Activated CD4-positive, alpha-beta T cell treated with anti-CD3 and anti-CD28 coated beads for 36 hours (primary cell): ENCODE results near the gene SPPL2A. TPM values are rescaled to one million over a fixed set of nuclear protein-coding genes. Genes with fewer than 3 reads are reported as not detected.

ENCODE experiments used
- ATAC-seq: fragments of 200-7000 bp; cut with Tn5 transposase; one replicate; pipeline ENCODE4 v1.10.0; 2021; ENCODE audit warnings: mild to moderate bottlenecking, moderate library complexity
- CTCF ChIA-PET: fragments of 350-600 bp; sonication (Branson Sonifier 250); formaldehyde crosslinking; loops from one replicate; lab custom pipeline; 2021; ENCODE audit warnings: antibody characterized with exemption; lab: Charles Lee
- POLR2A ChIA-PET: fragments of 350-600 bp; sonication (Branson Sonifier 250); formaldehyde crosslinking; loops from one replicate; lab custom pipeline; 2021; ENCODE audit warnings: antibody characterized with exemption, inconsistent platforms; lab: Charles Lee
- DNase-seq: peaks from one replicate; pipeline ENCODE4 v3.0.0-alpha.2; 2020
- H3K27ac Mint-ChIP-seq: one replicate; pipeline ENCODE4 v1.8.0; 2021; ENCODE audit warnings: mixed read lengths
- H3K27me3 Mint-ChIP-seq: one replicate; pipeline ENCODE4 v1.8.0; 2021; ENCODE audit warnings: mixed read lengths
- H3K36me3 Mint-ChIP-seq: one replicate; pipeline ENCODE4 v1.8.0; 2021; ENCODE audit warnings: low read depth, mixed read lengths
- H3K4me1 Mint-ChIP-seq: one replicate; pipeline ENCODE4 v1.8.0; 2021; ENCODE audit warnings: mixed read lengths
- H3K4me3 Mint-ChIP-seq: one replicate; pipeline ENCODE4 v1.8.0; 2021; ENCODE audit warnings: mild to moderate bottlenecking, moderate library complexity, mixed read lengths
- H3K9me3 Mint-ChIP-seq: one replicate; pipeline ENCODE4 v1.8.0; 2021; ENCODE audit warnings: low read depth, mixed read lengths
- intact Hi-C, 2 experiments: fragments of 100-400 bp; cut with DNase I in 1 of 2; cut with micrococcal nuclease in 1 of 2; formaldehyde crosslinking; loops; one replicate each; pipeline versions ENCODE4 v1.14.2 to v1.15.1; 2022 to 2024; cut with DNase I, micrococcal nuclease
- total RNA-seq, 2 experiments: library from RNA; stranded (reverse); gene quantifications; one replicate each; pipeline ENCODE4 v1.2.3, GENCODE V29; 2021

SPPL2A gene
- total RNA-seq, 2 experiments from 2014 or later, result 53.1 to 66.1 TPM

GRCh38 chr15:50764461-50765194 is 878 bp downstream of the SPPL2A start:
- peak; percentile 59 for DNase-seq
- peaks cover 57% of the 10 kb centered on the region for H3K4me1 Mint-ChIP-seq
- intact Hi-C loops, result loop anchor here (1.0 to 10.0 kb wide), 16 partner anchors 78 to 1254 kb away; partner anchors contain the start of genes TRPM7 (in 2 of the 2), DTWD1 (in 1 of the 2), FAM227B (in 1 of the 2) and GABPB1 (in 1 of the 2)
- ChIA-PET POLR2A (interaction anchor here (0.5 to 1.8 kb wide), 9 partner anchors 15 to 1191 kb away, joined by 3 to 10 read pairs (median 5); partner anchors contain the start of gene TRPM7), CTCF (interaction anchor here (0.6 to 2.7 kb wide), 6 partner anchors 12 to 143 kb away, joined by 3 to 7 read pairs (median 4); no protein-coding TSS in a partner anchor)
- H3K27ac Mint-ChIP-seq, result peak overlapping the region; percentile 99
- ATAC-seq, result peak; percentile 38
- H3K36me3 Mint-ChIP-seq, result peaks cover 25% of the 10 kb centered on the region
- no peaks in the 10 kb centered on the region for H3K27me3 Mint-ChIP-seq
- H3K4me3 Mint-ChIP-seq, result peak overlapping the region; percentile 82
- no peaks in the 10 kb centered on the region for H3K9me3 Mint-ChIP-seq

- ChIA-PET POLR2A (no interaction called here), CTCF (no interaction called here)
- Mint-ChIP-seq H3K9me3 (no peaks in the 10 kb centered on the region), H3K36me3 (peaks cover 27% of the 10 kb centered on the region), H3K4me1 (peaks cover 46% of the 10 kb centered on the region), H3K27me3 (no peaks in the 10 kb centered on the region), H3K27ac (no peak overlapping the region), H3K4me3 (no peak overlapping the region)
- intact Hi-C loops, result no loop called here
- DNase-seq (no peak), ATAC-seq (peak; percentile 40)
Measured at GRCh38 chr15:50758712-50759205, 6.7 kb downstream of the SPPL2A start.

GRCh38 chr15:50753463-50753862 is 12.0 kb downstream of the SPPL2A start:
- ChIA-PET CTCF (interaction anchor here (0.5 to 0.8 kb wide), 3 partner anchors 9 to 139 kb away, joined by 3 to 4 read pairs (median 3); no protein-coding TSS in a partner anchor), POLR2A (interaction anchor here (0.6 kb wide), 1 partner anchor 26 kb away, joined by 3 read pairs; no protein-coding TSS in a partner anchor)
- ATAC-seq (no peak), DNase-seq (no peak)
- no peaks in the 10 kb centered on the region for H3K27me3 Mint-ChIP-seq
- H3K4me3 Mint-ChIP-seq, result no peak overlapping the region
- no peak overlapping the region for H3K27ac Mint-ChIP-seq
- peaks cover 29% of the 10 kb centered on the region for H3K4me1 Mint-ChIP-seq
- peaks cover 13% of the 10 kb centered on the region for H3K36me3 Mint-ChIP-seq
- no peaks in the 10 kb centered on the region for H3K9me3 Mint-ChIP-seq
- intact Hi-C loops, result no loop called here

GRCh38 chr15:50751394-50751793 is 14.1 kb downstream of the SPPL2A start:
- H3K27me3 Mint-ChIP-seq, result no peaks in the 10 kb centered on the region
- ATAC-seq (peak; percentile 72), DNase-seq (no peak)
- no peak overlapping the region for H3K27ac Mint-ChIP-seq
- H3K9me3 Mint-ChIP-seq, result no peaks in the 10 kb centered on the region
- H3K4me1 Mint-ChIP-seq, result peaks cover 20% of the 10 kb centered on the region
- CTCF ChIA-PET, result no interaction called here
- H3K4me3 Mint-ChIP-seq, result no peak overlapping the region
- POLR2A ChIA-PET, result interaction anchor here (0.5 kb wide), 1 partner anchor 39 kb away, joined by 3 read pairs; no protein-coding TSS in a partner anchor
- peaks cover 16% of the 10 kb centered on the region for H3K36me3 Mint-ChIP-seq
- intact Hi-C loops, result no loop called here

- CTCF ChIA-PET, result interaction anchor here (0.6 kb wide), 1 partner anchor 30 kb away, joined by 3 read pairs; no protein-coding TSS in a partner anchor
- H3K27ac Mint-ChIP-seq, result no peak overlapping the region
- H3K9me3 Mint-ChIP-seq, result no peaks in the 10 kb centered on the region
- intact Hi-C loops, result no loop called here
- no peak overlapping the region for H3K4me3 Mint-ChIP-seq
- POLR2A ChIA-PET, result interaction anchor here (1.0 kb wide), 1 partner anchor 14 kb away, joined by 3 read pairs; no protein-coding TSS in a partner anchor
- H3K4me1 Mint-ChIP-seq, result peaks cover 19% of the 10 kb centered on the region
- ATAC-seq (no peak), DNase-seq (no peak)
- no peaks in the 10 kb centered on the region for H3K27me3 Mint-ChIP-seq
- H3K36me3 Mint-ChIP-seq, result peaks cover 18% of the 10 kb centered on the region
Measured at GRCh38 chr15:50750227-50750705, 15.2 kb downstream of the SPPL2A start.

- H3K36me3 Mint-ChIP-seq, result peaks cover 19% of the 10 kb centered on the region
- ChIA-PET CTCF (interaction anchor here (0.6 kb wide), 1 partner anchor 126 kb away, joined by 3 read pairs; no protein-coding TSS in a partner anchor), POLR2A (no interaction called here)
- peaks cover 13% of the 10 kb centered on the region for H3K4me1 Mint-ChIP-seq
- no peak for ATAC-seq
- intact Hi-C loops, result no loop called here
- H3K27ac Mint-ChIP-seq, result no peak overlapping the region
- no peaks in the 10 kb centered on the region for H3K27me3 Mint-ChIP-seq
- H3K4me3 Mint-ChIP-seq, result no peak overlapping the region
- no peak for DNase-seq
- H3K9me3 Mint-ChIP-seq, result no peaks in the 10 kb centered on the region
Measured at GRCh38 chr15:50747523-50747922, 18.0 kb downstream of the SPPL2A start.

GRCh38 chr15:50744601-50745000 is 20.9 kb downstream of the SPPL2A start:
- POLR2A ChIA-PET, result no interaction called here
- H3K27me3 Mint-ChIP-seq, result no peaks in the 10 kb centered on the region
- no peaks in the 10 kb centered on the region for H3K4me1 Mint-ChIP-seq
- H3K27ac Mint-ChIP-seq, result no peak overlapping the region
- no peak for ATAC-seq
- no peaks in the 10 kb centered on the region for H3K9me3 Mint-ChIP-seq
- peaks cover 29% of the 10 kb centered on the region for H3K36me3 Mint-ChIP-seq
- intact Hi-C loops, result no loop called here
- CTCF ChIA-PET, result interaction anchor here (0.6 to 0.8 kb wide), 2 partner anchors 18 to 200 kb away, joined by 3 read pairs; no protein-coding TSS in a partner anchor
- DNase-seq, result no peak
- no peak overlapping the region for H3K4me3 Mint-ChIP-seq

GRCh38 chr15:50740955-50741354 is 24.6 kb downstream of the SPPL2A start:
- DNase-seq, result no peak
- Mint-ChIP-seq H3K4me1 (no peaks in the 10 kb centered on the region), H3K4me3 (no peak overlapping the region), H3K27me3 (no peaks in the 10 kb centered on the region), H3K9me3 (no peaks in the 10 kb centered on the region), H3K27ac (no peak overlapping the region), H3K36me3 (peaks cover 26% of the 10 kb centered on the region)
- ChIA-PET CTCF (no interaction called here), POLR2A (interaction anchor here (0.6 kb wide), 1 partner anchor 880 kb away, joined by 4 read pairs; no protein-coding TSS in a partner anchor)
- intact Hi-C loops, result no loop called here
- no peak for ATAC-seq

- H3K36me3 Mint-ChIP-seq, result peaks cover 43% of the 10 kb centered on the region
- no peaks in the 10 kb centered on the region for H3K4me1 Mint-ChIP-seq
- H3K27me3 Mint-ChIP-seq, result no peaks in the 10 kb centered on the region
- no peak for DNase-seq
- intact Hi-C loops, result loop anchor here in 1 of 2 experiments (10.0 kb wide), 1 partner anchor 252 kb away; no protein-coding TSS in a partner anchor
- no peak for ATAC-seq
- H3K9me3 Mint-ChIP-seq, result no peaks in the 10 kb centered on the region
- CTCF ChIA-PET, result interaction anchor here (1.3 kb wide), 1 partner anchor 1152 kb away, joined by 3 read pairs; no protein-coding TSS in a partner anchor
- H3K4me3 Mint-ChIP-seq, result no peak overlapping the region
- no peak overlapping the region for H3K27ac Mint-ChIP-seq
- POLR2A ChIA-PET, result no interaction called here
Measured at GRCh38 chr15:50736823-50737222, 28.7 kb downstream of the SPPL2A start.

GRCh38 chr15:50735156-50735555 is 30.4 kb downstream of the SPPL2A start:
- DNase-seq (no peak), ATAC-seq (no peak)
- no peaks in the 10 kb centered on the region for H3K9me3 Mint-ChIP-seq
- ChIA-PET CTCF (no interaction called here), POLR2A (no interaction called here)
- no peaks in the 10 kb centered on the region for H3K27me3 Mint-ChIP-seq
- H3K4me1 Mint-ChIP-seq, result no peaks in the 10 kb centered on the region
- intact Hi-C loops, result loop anchor here in 1 of 2 experiments (10.0 kb wide), 1 partner anchor 250 kb away; no protein-coding TSS in a partner anchor
- H3K36me3 Mint-ChIP-seq, result peaks cover 40% of the 10 kb centered on the region
- H3K4me3 Mint-ChIP-seq, result no peak overlapping the region
- H3K27ac Mint-ChIP-seq, result no peak overlapping the region

GRCh38 chr15:50726315-50726714 is 39.2 kb downstream of the SPPL2A start:
- Mint-ChIP-seq H3K9me3 (no peaks in the 10 kb centered on the region), H3K4me1 (peaks cover 10% of the 10 kb centered on the region), H3K36me3 (peaks cover 18% of the 10 kb centered on the region), H3K27ac (no peak overlapping the region), H3K27me3 (no peaks in the 10 kb centered on the region), H3K4me3 (no peak overlapping the region)
- ATAC-seq (no peak), DNase-seq (no peak)
- CTCF ChIA-PET, result interaction anchor here (1.0 to 1.7 kb wide), 3 partner anchors 19 to 162 kb away, joined by 3 to 4 read pairs (median 4); no protein-coding TSS in a partner anchor
- POLR2A ChIA-PET, result no interaction called here
- intact Hi-C loops, result no loop called here
